Astrocyte of the spinal cord (primary cell): Measurements from ENCODE around the gene UBE2E2.
A peak's percentile ranks its signal among the peaks of the same experiment; 100 is the strongest.

Source experiments
- DNase-seq: peaks from one replicate; pipeline ENCODE4 v3.0.0; 2011; ENCODE audit warnings: low read depth, low spot score
- H3K4me3 ChIP-seq: 2 replicates; pipeline ENCODE4 v1.5.1; 2011; ENCODE audit warnings: low read depth, mild to moderate bottlenecking, low read length, moderate library complexity
- CTCF ChIP-seq: IDR thresholded peaks from 2 replicates; pipeline ENCODE4 v1.5.1; 2012; ENCODE audit warnings: low read depth, mild to moderate bottlenecking, low read length, inconsistent platforms
- in situ Hi-C: cut with HindIII; loops from 2 replicates; pipeline ENCODE4 v1.10.0; 2017; ENCODE audit warnings: low sequenced_read_pairs

UBE2E2 gene

GRCh38 chr3:23565041-23565775 lies 362.1 kb downstream of the UBE2E2 start:
- H3K4me3 ChIP-seq, result no peak overlapping the region
- in situ Hi-C loops, result no loop called here
- no peak for TF ChIP-seq CTCF
- no peak for DNase-seq

- no peak for TF ChIP-seq CTCF
- no peak for DNase-seq
- H3K4me3 ChIP-seq, result no peak overlapping the region
- in situ Hi-C loops, result no loop called here
These were observed 363.4 kb downstream of the UBE2E2 start for GRCh38 chr3:23566499-23566898.

GRCh38 chr3:23567917-23568316 lies 364.8 kb downstream of the UBE2E2 start:
- no peak overlapping the region for H3K4me3 ChIP-seq
- no peak for TF ChIP-seq CTCF
- peak; percentile 97 for DNase-seq
- in situ Hi-C loops, result no loop called here

- DNase-seq, result no peak
- in situ Hi-C loops, result no loop called here
These were observed 370.7 kb downstream of the UBE2E2 start for GRCh38 chr3:23573827-23574226.

GRCh38 chr3:23574822-23575315 lies 371.7 kb downstream of the UBE2E2 start:
- in situ Hi-C loops, result no loop called here
- TF ChIP-seq CTCF, result no peak
- no peak for DNase-seq
- H3K4me3 ChIP-seq, result no peak overlapping the region

More at GRCh38 chr3:23573827-23574226, 370.7 kb downstream of the UBE2E2 start:
- no peak overlapping the region for H3K4me3 ChIP-seq
- no peak for TF ChIP-seq CTCF

GRCh38 chr3:23575697-23576096 lies 372.6 kb downstream of the UBE2E2 start:
- in situ Hi-C loops, result no loop called here
- no peak for TF ChIP-seq CTCF
- peak; percentile 55 for DNase-seq
- H3K4me3 ChIP-seq, result no peak overlapping the region
